Fibroblast of skin of left quadriceps (primary cell): Measurements from ENCODE around the gene KIRREL3.

Source experiments
- DNase-seq, 2 experiments: peaks; one replicate each; pipeline ENCODE4 v3.0.0-alpha.2; 2013; ENCODE audit warnings: low read depth in 2 of 2

Gene KIRREL3

DNA sequence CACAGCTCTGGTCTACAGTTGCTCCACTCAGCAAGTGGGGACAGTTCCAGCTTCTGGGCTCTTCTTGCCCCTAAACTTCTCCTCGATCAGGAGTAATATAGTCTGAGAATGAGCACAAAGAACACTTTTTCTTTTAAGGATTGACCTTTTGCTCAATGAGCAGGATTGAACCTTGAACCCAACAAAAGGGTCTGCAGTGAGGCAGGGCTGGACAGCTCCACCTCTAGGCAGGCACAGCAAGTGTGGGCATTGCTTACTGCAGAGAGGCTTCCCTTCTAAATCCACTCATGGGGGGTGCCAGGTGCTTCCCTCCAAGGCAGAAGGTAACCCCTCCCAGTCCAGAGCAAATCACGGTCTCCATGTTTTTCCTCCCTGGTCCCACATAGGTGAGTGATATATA is 365.6 kb downstream of the KIRREL3 start:
- no peak for DNase-seq

DNA sequence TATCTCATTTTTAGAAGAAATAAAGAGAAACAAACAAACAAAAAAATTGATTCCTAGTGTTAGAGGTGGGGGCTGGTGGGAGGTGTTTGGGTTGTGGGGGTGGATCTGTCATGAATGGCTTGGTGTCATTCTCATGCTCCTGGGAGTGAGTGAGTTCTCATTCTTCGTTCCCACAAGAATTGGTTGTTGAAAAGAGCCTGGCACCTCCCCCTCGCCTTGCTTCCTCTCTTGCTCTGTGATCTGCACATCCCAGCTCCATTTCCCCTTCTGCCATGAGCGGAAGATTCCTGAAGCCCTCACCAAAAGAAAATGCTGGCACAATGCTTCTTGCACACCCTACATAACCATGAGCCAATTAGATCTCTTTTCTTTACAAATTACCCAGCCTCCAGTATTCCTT is 367.2 kb downstream of the KIRREL3 start:
- DNase-seq, result no peak

DNA sequence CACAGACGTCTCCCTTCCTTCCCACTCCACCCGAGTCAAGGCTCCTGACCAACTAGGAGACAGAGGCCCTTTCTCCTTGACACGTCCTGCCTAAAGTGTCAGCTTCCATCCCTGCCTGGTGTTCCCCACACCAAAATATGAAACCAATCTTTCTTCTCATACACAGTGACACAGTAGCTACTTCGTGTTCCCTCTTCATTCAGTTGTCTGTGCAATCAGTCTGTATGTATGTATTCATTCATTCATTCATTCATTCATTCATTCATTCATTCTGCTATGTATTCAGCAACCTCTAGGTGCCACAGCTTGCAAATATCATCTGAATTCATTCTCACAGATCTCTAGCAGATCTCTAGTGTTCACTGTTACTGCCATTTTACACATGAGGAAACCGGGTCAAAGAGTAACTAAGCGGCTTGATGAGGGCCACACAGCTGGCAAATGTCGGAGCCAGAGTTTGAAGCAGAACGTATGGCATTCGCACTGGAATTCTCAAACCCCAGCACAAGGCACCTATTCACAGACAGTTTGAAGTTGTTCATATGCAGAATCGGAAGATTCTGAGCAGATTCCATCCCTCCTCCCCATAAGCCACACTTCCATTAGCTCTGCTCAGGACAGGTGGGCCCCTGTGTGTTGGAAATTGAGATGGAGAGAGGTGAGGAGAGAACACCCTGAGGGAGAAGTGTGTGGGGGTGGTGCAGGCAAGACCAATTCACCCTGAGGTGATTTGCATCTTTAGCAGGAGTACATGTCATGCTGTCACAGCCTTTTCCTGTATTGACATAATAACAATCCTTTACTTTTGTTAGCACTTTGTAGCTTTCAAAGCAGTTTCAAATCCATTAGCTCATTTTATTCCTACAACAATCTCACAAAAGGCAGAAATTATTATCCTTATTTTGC is 369.4 kb downstream of the KIRREL3 start:
- DNase-seq, result no peak

DNA sequence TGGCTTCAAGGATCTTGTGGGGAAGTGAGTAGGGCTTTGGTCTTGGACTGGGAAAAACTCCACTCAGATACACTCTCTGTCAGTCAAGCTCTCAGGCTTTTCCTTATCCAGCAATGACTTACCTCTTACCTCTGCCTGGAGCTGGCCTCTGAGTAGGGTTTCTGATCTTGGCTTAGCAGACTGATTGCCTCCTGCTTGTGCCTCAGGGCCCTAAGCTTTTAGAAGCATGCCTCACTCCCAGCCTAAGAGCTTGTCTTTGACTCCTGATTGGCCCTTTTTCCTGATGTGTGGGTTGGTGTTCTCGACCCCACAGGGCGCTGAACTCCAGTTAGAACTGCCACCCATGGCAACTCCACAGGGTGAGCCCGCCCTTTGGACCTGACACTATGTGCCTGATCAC is 370.1 kb downstream of the KIRREL3 start:
- DNase-seq, result no peak

DNA sequence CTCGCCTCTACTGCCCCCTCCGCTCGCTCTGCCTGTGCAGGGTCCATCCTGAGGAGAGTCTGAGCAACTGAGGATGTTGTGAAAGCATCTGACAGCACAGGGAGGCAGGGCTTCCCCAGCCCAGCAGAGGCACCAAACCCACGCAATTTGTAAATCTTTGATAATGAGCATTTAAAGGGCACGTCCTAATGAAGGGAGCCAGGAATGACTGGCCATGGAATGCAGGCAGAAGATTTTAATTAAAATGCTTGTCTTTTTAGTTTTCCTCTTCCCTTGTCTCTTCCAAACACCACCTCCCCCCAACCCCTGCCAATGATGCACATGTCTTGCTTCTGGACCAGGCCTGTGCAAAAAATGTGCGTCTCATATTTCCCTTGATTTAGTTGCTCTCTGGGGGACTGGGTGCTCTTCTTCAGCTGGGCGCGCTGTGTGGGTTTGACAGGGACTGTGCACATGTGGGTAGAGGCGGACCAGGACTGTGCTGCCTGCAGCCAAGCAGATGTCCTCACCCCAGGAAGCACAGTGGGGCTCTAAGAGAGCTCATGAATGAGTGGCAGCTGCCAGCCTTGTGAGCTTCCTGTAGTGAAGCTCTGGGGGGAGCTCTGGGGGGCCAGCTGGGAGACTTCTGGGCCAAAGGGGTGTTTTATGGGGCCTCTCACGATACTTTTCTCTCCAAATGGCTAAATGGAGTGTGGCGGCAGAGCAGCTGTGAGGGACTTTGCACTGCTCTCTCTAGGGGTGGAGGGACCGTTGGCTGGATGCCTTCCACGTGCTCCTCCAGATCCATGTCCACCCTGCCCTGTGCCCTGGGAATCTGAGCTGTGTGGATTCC is 371.6 kb downstream of the KIRREL3 start:
- peak; percentile 96 to 97 for DNase-seq

DNA sequence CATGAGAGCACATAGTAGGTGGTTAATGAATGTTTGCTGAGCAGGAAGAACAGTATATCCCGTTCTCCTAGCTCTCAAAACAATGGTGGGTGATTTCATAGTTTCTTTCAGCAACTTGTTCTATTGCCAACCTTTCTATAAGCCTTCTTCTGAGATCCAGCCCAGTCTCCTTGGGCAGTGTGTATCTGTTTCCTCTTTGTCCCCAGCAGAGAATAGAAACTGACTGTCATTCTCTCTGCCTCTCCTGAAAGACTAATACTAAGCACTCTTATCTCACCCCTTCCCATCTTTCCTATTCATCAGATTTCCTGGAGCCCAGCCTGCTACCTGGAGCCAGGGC is 372.1 kb downstream of the KIRREL3 start:
- DNase-seq, result no peak

DNA sequence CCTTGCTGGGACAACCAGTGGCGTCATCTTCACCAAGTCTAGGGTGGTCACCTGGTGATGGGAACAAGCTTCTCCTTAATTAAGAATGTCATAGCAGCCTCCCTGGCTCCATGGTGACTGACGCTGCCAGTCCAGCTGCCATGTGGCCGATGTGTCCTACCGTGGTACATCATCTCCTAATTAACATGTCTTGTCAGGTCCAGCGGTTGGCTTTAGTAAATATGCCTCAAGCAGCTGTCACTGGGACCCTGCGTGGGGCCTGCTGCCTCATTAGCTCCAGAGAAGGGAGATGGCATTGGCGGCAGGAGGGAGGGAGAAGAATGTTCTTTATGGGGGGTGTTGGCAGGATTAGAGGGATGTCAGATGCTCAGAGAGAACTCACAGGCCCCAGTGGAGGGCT is 373.1 kb downstream of the KIRREL3 start:
- no peak for DNase-seq

DNA sequence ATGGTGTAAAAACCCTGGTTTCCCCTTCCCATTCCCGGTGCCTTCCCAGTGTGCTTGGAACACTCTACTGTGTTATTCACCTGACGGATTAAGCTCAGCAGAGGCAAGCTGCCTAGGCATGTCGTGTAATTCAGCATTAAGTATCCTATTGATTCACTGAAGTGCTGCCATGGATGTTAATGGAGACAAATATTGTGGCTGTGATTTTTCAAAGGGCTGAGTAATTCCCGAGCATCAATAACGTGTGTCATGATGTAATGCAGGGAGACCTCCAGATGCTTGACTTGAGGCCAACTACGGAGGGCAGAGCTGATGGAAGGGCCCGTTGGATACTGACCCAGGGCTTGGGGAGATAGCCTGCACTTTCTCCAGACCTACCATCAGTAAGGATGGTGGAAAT is 376.1 kb downstream of the KIRREL3 start:
- no peak for DNase-seq

DNA sequence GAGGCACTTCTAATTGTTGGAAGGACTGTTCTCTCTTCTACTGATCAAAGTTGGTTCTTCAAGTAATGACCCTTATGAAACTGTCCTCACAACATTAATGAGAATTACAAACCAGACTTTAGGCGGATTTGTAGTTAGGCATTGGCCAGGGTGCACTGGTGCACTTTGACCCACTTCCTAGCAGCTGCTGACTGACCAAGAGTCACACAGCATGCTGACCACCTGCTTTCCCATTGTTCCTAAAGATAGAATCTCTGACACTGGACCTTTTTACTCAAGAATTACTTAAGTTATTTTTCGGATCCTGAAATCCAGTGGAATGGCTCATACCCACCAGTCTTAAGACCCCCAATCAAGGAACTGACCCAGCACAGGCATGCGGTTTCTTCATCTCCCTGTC is 381.1 kb downstream of the KIRREL3 start:
- DNase-seq, result no peak

DNA sequence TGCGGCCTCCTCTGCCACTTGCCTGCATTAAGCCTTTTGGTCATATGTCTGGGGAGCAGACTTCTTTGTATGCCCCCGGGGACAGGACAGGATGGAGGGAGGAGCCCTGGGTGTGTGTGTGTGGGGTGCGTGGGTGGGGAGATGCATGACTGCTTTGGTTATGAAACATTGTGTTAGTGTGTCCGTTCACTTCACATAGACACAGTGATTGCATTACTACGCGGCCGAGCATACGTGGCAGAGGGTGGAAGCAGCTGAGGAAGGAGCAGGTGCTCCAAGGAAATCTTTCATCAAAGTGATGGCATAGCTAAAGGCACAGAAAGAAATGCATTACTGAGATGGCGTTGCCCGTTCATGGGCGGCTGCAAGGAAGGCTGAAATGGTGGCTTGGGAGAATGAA is 384.7 kb downstream of the KIRREL3 start:
- DNase-seq, result no peak

DNA sequence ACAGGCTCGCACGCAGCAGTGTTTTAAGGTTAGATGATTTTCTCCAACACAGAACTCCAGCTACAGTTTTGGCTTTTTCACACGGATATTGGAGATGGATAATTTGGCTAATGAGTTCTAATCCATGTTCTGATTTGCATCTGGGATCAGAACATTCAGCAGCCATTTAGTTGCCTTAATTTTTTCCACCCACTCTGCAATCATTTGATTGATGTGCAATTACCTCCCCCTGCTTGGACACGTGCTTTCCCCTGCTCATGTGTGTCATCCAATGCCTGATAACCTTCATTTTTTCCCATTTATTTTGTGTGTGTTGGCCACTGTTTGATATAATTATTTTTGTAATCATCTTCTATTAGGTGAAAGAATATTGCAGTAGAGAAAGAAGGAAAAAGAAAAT is 387.3 kb downstream of the KIRREL3 start:
- DNase-seq, result no peak

DNA sequence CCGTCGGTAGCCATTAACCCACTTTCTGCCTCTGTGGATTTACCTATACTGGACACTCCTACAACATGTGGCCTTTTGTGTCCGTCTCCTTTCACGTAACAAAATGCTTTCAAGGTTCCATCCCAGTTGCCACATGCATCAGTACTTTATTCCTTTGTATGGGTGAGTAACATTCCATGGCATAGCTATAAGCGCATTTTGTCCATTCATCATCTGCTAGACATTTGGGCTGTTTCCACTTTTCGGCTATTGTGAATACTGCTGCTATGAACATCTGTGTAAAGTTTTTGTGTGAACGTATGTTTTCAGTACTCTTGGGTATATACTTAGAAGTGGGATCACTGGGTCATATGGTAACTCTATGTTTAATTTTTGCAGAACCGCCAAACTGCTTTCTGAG is 387.9 kb downstream of the KIRREL3 start:
- peak; percentile 36 to 37 for DNase-seq

DNA sequence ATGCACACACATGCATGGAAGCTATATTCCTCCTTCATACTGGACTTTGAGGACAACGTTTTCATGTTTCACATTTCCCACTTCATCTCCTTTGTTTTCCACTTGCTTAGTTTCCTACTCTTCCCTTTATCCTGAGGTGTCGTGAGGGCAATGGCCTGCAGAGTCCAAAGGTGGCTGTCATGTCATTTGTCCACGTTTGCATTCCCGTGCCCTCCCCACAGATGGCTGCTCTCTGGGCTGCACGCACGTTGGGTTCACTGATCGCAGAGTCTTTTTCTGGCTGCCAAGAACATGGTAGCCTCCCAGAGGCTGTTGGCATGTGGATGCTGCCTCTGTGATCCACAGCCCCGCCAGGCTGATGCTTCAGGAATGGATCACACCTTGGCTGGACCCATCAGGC is 389.1 kb downstream of the KIRREL3 start:
- no peak for DNase-seq

DNA sequence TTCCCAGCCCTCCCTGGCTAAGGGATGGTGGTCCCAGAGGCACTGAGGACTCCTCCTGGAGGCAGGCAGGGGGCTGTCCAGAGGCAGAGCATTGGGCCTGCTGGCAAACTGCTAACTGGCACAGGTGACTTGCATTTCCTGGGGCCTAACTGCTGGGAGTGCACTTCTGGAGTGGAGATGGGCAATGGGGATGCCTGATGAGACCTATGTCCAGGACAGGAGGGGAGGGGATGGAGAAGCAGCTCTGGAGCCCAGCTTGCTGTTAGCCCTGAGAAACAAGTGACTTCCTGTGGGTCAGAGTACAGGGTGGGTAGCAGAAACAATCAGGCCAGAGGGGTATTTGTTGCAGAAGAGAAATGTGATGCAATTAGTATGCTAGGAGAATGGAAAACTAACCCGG is 391.9 kb downstream of the KIRREL3 start:
- no peak for DNase-seq

DNA sequence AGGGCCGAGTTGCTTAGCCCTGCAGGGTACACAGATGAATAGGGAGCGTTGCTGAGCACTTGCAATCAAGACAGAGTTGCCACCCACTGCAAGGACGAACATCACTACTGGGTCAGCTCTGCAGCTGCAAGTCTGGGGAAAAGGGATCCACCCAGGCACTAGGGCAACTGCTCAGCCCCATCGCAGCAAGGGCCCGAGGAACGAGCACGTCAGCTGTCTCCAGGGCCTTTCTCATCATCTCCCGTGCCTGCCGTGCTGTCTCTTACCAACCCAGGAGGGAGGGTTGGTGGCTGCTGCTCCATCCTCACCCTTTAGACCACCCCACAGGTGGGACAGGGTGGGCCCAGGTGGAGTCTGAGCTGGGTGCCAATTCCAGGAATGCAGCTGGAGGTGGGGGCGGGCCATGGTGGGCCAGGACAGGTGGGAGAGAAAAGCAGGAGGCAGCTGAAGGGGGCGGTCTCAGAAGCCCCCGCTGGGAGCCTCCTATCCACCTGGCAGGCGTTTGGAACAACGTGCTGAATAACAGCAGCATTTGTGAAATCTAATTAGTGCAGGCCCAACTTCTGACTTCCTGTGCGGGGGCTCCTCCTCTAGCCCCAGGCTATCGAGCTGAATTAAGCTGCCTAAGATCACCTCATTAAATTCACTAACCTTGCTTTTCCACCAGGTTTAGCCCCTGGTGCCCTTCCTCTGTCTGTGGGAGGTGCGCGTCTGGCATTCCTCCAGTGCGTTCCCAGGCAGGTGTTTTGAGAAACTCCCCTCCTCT is 392.6 kb downstream of the KIRREL3 start:
- no peak for DNase-seq

DNA sequence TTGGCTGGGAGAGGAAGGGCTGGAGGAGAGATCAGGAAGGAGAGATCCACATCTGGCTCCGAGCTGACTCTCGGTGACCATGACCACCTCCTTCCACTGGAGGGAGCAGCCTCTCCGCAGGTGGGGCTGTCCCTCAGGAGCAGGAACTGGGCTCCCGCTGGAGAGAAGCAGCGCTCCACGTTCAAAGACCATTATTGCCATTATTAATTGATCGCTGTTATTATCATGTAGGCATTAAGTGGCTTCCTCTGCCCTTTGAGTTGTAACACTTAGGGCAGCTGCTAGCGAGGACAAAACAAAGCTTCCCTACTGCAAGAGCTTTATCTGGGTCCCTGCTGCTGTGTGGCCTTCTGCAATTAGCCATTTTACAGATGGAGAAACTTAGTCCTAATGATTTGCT is 393.2 kb downstream of the KIRREL3 start:
- DNase-seq, result peak; percentile 48 to 51

DNA sequence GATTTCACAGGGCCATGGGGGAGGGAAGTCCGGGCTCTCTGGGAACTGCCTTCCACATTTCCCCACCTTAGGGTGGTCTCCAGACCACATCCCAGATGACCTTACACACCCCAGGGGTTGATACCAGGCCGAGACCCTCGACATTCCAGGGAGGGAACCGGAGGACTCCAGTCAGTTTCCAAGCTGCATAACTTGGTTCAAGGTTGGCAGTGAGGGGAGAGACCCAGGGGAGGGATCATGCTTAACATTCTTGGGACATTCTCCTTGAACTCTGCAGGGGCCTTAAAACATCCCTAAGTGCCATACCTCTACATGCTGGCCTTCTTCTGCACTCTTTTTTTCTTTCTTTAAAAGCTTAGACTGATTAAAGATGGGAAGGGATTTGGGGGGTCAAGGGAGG is 394.1 kb downstream of the KIRREL3 start:
- DNase-seq, result no peak

DNA sequence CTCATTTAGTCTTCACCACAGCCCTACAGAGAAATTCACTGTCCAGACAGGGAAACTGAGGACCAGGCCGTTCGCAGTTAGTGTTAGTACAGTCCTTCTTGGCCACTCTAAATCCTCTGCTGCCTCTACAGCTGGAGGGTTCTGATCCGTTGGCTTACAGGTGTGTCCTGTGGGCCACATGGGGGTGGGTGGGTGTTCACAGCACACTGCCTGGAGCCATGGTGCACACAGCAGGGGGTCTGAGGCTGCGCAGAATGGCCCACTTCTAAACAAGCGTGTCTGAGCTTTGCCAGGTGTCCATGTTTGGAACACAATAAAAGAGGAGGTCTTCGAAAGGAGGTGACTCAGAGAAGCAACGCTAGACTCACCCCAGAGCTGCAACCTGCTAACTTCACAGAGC is 396.1 kb downstream of the KIRREL3 start:
- no peak for DNase-seq

DNA sequence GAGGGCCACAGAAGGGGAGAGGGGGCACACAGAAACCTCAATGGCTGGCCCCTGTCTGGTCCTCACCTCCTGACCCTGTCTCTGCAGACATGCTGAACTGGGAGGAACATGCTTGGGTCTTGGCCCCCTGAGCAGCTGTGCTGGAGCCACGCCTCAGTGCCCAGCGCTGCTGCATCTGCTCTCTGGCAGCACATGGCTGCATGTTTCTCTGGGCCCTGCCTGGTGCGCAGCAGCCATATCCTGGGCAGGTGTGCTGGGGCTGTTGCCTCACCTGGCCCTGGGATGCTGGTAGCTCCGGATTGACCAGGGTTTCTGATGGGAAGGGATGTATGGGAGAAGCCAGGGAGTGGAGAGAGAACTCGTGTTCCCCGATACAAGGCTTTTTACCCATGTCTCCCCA is 397.1 kb downstream of the KIRREL3 start:
- no peak for DNase-seq

DNA sequence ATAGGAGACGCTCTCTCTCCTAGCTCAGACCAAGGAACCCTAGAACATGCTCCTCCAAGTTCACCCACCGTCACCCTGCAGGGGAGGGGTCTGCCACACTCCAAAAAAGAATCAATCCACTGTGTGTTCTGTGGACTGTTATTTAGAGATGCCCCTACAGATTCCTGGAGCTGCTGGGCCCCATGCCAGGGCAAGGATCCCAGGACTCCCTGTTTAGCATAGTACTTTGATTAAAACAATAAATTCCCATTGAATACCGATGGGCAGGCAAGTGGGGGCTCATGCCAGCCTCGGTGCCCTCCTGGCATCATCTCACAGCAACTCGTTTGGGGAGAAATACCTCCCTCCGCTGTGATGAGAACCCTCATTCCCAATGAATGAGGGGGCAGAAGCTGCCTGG is 397.6 kb downstream of the KIRREL3 start:
- no peak for DNase-seq

DNA sequence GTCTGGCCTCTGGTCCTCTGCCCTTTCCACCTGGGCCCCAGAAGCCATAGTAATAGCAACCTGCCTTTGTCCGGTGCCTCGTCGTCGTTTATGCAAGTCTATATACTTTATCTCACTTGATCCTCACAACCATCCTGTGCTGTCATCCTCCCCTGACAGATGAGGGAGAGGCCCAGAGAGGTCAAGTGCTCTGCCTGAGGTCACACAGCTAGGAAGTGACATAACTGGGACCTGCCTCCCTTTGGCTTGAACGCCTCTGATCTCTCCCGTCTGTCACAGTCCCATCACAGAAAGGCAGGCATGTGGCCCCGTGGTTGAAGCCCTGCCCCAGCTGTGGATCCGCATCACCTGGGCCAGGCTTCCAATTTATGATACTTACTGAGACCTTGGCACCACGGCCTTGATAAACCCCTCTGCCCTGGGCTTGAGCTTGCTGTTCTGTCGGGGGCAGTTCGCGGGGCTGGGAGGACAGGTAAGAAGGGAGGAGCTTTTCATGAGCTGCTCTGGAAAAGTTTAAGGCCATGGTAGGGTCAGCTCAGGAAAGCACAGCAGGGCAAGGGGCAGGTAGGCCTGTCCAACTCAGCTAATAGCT is 398.1 kb downstream of the KIRREL3 start:
- DNase-seq, result no peak
